ENCODE measurements around the gene ACER1. TPM values are rescaled to one million over a fixed set of nuclear protein-coding genes. Genes with fewer than 3 reads are reported as not detected.
"Not testable (repeated sequence)": the region's sequence is repeated elsewhere in the genome, so short reads cannot be mapped to it uniquely, and the experiment has no call there.

ACER1 gene
- total RNA-seq, 2 donors from 2014 or later = not detected

DNA sequence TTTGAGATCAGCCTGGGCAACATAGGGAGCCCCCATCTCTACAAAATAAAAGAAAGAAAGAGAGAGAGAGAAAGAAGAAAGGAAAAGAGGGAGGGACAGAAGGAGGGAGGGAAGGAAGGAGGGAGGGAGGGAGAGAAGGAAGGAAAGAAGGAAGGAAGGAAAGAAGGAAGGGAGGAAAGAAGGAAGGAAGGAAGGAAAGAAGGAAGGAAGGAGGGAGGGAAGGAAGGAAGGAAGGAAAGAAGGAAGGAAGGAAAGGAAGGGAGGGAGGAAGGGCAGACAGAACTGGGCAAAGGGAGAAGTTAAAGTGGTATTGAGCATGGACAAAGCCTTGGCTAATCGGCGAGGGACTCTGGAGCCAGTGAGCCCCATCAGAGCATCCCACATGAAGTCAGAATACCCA, 15.9 kb upstream of the ACER1 start:
- not testable (repeated sequence) for H3K36me3 Mint-ChIP-seq; H3K4me1 Mint-ChIP-seq (ENCODE audit: low read depth in 2 of 2); DNase-seq (ENCODE audit: low spot score); H3K27ac Mint-ChIP-seq; H3K27me3 Mint-ChIP-seq; ATAC-seq; H3K9me3 Mint-ChIP-seq; H3K4me3 Mint-ChIP-seq

DNA sequence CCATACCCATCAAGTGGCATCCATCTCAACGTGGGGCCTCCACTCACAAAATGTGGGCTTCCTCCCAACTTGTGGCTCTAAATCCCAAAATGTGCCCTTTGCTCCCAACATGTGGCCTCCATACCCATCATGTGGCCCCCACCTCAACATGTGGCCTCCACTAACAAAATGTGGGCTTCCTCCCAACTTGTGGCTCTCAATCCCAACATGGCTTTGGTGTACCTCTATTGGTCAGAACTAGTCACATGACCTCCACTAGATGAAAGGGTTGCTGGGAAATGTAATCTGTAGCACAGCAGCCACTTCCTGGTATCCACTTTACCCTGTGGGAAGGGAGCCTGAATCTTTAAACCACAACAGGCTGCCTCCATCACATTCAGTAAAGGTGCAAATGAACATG, 10.1 kb upstream of the ACER1 start:
- Mint-ChIP-seq H3K4me1 (ENCODE audit: low read depth in 2 of 2) (no peaks in the 10 kb centered on the region), H3K4me3 (no peak overlapping the region), H3K27me3 (no peaks in the 10 kb centered on the region), H3K27ac (no peak overlapping the region), H3K36me3 (no peaks in the 10 kb centered on the region), H3K9me3 (no peaks in the 10 kb centered on the region)
- DNase-seq (ENCODE audit: low spot score) = no peak
- no peak for ATAC-seq

DNA sequence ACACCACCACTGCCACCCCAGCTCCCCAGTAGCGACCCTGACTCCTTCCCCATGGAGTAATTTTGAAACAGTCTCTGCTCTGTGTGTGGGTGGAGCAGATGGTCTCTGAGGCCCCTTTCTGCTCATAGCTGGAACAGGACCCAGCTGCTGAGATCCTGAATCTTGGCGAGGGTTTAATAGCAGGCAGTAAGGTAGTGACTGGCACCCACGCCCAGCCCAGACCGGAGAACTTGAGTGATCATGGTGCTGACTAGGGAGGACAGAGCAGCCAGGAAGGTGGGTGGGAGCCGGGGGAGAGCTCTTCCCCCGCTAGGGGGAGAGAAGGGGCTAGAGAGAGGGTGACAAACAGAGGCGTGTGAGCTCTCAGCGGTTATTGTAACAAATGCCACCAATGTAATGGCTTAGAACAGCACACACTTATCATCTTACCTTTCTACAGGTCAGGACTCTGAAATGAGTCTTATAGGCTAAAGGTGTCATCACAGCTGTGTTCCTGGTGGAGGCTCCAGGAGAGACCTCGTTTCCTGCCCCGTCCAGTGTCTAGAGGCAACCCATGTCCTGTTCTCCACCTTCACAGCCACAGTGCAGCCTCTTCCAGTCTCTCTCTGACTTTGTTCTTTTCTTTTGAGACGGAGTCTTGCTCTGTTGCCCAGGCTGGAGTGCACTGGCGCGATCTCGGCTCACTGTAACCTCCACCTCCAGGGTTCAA, 7.2 kb upstream of the ACER1 start:
- Mint-ChIP-seq H3K27ac (no peak overlapping the region), H3K4me3 (no peak overlapping the region), H3K9me3 (no peaks in the 10 kb centered on the region), H3K27me3 (no peaks in the 10 kb centered on the region), H3K4me1 (ENCODE audit: low read depth in 2 of 2) (no peaks in the 10 kb centered on the region), H3K36me3 (no peaks in the 10 kb centered on the region)
- ATAC-seq = no peak
- DNase-seq (ENCODE audit: low spot score) = no peak

DNA sequence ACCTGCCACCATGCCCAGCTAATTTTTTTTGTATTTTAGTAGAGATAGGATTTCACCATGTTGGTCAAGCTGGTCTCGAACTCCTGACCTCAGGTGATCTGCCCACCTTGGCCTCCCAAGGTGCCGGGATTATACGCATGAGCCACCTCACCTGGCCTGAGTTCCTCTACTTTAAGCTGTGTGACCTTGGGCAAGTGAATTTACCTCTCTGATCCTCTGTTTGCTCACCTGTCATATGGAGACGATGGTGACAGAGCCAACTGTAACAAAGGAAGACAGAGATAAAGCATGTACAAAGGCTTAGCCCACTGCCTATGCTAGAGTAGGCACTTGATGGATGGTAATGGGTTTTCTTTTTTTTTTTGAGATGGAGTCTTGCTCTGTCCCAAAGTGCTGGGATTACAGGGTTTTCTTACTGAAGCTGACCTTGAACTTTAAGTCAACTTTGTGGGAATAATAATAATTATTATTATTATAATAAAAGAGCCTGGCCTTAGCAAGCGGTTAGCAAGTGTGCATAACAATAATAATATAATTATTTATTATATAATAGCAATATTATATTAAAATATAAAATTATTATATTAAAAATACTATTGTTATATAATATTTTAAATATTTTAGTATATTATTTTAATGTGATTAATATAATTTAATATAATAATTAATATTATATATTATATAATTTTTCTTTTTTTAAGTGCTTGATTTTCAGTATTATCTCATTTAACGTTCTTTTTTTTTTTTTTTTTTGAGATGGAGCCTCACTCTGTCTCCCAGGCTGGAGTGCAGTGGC, 1.3 kb upstream of the ACER1 start:
- Mint-ChIP-seq H3K4me1 (ENCODE audit: low read depth in 2 of 2) (no peaks in the 10 kb centered on the region), H3K27ac (no peak overlapping the region), H3K36me3 (no peaks in the 10 kb centered on the region), H3K4me3 (no peak overlapping the region), H3K9me3 (no peaks in the 10 kb centered on the region), H3K27me3 (no peaks in the 10 kb centered on the region)
- DNase-seq (ENCODE audit: low spot score) (no peak), ATAC-seq (no peak)

DNA sequence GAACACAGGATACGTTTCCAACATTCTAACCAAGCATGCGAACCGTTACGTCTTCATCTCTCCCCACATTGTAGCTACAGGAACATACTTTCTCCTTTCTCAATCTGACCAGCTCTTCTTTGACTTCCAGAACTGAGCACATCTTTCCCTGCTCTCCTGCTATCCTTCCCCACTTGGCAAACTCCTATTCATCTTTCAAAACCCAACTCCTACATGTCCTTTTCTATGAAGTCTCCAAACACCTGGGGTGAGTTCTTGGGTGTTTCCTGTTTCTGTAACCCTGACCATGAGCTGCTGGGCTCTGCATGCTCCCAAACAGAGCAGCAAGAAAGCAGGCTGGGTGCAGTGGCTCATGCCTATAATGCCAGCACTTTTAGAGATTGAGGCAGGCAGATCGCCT, 6.6 kb downstream of the ACER1 start:
- H3K9me3 Mint-ChIP-seq = no peaks in the 10 kb centered on the region

DNA sequence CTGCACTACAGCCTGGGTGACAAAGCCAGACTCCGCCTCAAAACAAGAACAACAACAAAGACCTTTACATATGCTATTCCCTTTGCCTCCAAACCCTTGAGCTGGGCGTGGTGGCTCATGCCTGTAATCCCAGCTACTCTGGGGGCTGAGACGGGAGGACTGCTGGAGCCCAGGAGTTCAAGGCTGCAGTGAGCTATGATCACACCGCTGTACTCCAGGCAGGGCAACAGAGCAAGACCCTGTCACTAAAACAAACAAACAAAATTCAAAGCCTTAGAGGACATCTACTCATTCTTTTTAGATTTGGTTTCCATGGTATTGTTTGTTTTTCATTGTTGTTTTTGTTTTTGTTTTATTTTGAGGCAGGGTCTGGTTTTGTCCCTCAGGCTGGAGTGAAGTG, 7.8 kb downstream of the ACER1 start:
- DNase-seq (ENCODE audit: low spot score) (no peak), ATAC-seq (no peak)
- H3K4me3 Mint-ChIP-seq = no peak overlapping the region
- H3K4me1 Mint-ChIP-seq (ENCODE audit: low read depth in 2 of 2) = no peaks in the 10 kb centered on the region
- H3K9me3 Mint-ChIP-seq = no peaks in the 10 kb centered on the region
- H3K27me3 Mint-ChIP-seq = peaks cover 7 to 10% of the 10 kb centered on the region in 2 donors
- no peaks in the 10 kb centered on the region for H3K36me3 Mint-ChIP-seq
- no peak overlapping the region for H3K27ac Mint-ChIP-seq

More for the DNA sequence above, 6.6 kb downstream of the ACER1 start:
- no peak overlapping the region for H3K4me3 Mint-ChIP-seq
- no peaks in the 10 kb centered on the region for H3K4me1 Mint-ChIP-seq (ENCODE audit: low read depth in 2 of 2)
- ATAC-seq = no peak
- no peak overlapping the region for H3K27ac Mint-ChIP-seq
- DNase-seq (ENCODE audit: low spot score) = no peak
- peaks cover 7 to 10% of the 10 kb centered on the region in 2 donors for H3K27me3 Mint-ChIP-seq
- no peaks in the 10 kb centered on the region for H3K36me3 Mint-ChIP-seq

DNA sequence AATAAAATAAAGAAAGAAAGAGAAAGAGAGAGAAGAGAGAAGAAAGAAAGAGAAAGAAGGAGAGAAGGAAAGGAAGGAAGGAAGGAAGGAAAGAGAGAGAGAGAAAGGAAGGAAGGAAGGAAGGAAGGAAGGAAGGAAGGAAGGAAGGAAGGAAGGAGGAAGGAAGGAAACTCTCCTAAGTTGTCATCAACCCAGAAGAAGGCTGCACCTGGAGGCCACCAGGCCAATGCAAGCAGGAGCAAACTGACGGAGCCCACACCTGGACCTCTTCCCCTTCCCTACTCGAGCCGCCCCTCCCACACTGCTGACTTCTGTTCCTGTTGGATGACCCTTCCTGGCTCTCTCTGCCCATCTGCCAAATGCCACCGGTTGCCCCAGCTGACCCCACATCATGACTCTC, 8.7 kb downstream of the ACER1 start:
- H3K4me3 Mint-ChIP-seq = no peak overlapping the region
- no peak overlapping the region for H3K27ac Mint-ChIP-seq
- no peaks in the 10 kb centered on the region for H3K36me3 Mint-ChIP-seq
- ATAC-seq (no peak), DNase-seq (ENCODE audit: low spot score) (no peak)
- no peaks in the 10 kb centered on the region for H3K9me3 Mint-ChIP-seq
- H3K27me3 Mint-ChIP-seq = peaks cover 7 to 10% of the 10 kb centered on the region in 2 donors
- no peaks in the 10 kb centered on the region for H3K4me1 Mint-ChIP-seq (ENCODE audit: low read depth in 2 of 2)

DNA sequence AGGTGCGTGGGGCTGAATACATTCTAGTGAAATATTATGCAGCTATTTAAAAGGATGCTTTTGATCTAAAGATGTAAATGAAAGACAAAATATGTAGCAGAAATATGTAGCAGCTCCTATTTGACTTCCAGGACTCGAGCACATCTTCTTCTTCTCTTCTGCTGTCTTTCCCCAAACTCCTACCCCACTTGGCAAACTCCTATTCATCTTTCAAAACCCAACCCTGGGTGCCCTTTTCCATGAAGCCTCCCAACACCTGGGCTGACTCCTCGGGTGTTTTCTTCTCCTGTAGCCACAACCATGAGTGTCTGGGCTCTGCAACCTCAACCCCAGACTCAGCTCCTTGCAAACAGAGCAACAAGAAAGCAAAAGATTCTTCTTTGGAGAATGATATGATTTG, 11.1 kb downstream of the ACER1 start:
- no peak for ATAC-seq
- no peak for DNase-seq (ENCODE audit: low spot score)
- Mint-ChIP-seq H3K9me3 (no peaks in the 10 kb centered on the region), H3K36me3 (no peaks in the 10 kb centered on the region), H3K4me1 (ENCODE audit: low read depth in 2 of 2) (no peaks in the 10 kb centered on the region), H3K4me3 (no peak overlapping the region), H3K27ac (no peak overlapping the region), H3K27me3 (peaks cover 7 to 17% of the 10 kb centered on the region in 2 donors)

DNA sequence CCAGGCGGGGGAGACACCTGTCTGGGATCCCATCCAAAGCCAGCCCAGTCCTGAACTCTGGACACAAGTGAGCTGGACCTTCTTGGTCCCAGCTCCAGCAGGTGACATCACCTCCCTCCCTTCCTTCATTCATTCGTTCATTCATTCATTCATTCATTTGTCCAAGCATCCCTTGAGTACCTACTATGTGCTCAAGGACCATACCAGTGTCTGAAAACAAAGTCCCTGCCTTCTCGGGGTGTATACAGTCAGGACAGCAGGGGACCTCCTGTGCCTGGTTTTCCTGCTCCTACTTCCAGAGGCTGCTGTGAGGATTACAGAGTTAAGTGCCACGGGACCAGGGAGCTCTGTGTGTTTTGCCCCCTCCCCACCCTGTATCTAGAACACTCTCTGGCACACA, 14.0 kb downstream of the ACER1 start:
- Mint-ChIP-seq H3K4me3 (no peak overlapping the region), H3K9me3 (no peaks in the 10 kb centered on the region), H3K4me1 (ENCODE audit: low read depth in 2 of 2) (no peaks in the 10 kb centered on the region), H3K27ac (no peak overlapping the region), H3K36me3 (no peaks in the 10 kb centered on the region), H3K27me3 (peaks cover 0 to 12% of the 10 kb centered on the region in 2 donors)
- no peak for ATAC-seq
- no peak for DNase-seq (ENCODE audit: low spot score)

DNA sequence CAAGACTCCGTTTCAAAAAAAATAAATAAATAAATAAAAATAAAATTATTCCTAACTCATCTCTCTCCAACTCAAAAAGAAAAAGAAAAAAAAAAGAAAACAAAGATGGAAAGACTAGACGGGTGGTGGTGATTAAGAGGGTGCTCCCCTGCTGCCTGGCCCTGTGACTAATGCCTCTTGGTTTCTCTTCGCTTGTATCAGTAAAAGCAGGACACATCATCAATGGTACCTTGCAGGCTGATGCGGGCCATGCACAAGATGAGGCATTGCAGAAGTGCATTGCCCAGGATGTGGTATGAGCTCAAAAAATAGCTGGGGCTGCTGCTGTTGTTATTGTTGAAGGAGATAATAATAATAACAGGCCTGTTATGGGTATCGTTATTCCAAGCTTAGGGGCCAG, 14.6 kb downstream of the ACER1 start:
- H3K4me3 Mint-ChIP-seq = no peak overlapping the region
- no peaks in the 10 kb centered on the region for H3K36me3 Mint-ChIP-seq
- no peak overlapping the region for H3K27ac Mint-ChIP-seq
- DNase-seq (ENCODE audit: low spot score) = no peak
- H3K9me3 Mint-ChIP-seq = no peaks in the 10 kb centered on the region
- H3K4me1 Mint-ChIP-seq (ENCODE audit: low read depth in 2 of 2) = no peaks in the 10 kb centered on the region
- peaks cover 0 to 12% of the 10 kb centered on the region in 2 donors for H3K27me3 Mint-ChIP-seq
- ATAC-seq = peak in 1 of 2 donors; percentile 31

DNA sequence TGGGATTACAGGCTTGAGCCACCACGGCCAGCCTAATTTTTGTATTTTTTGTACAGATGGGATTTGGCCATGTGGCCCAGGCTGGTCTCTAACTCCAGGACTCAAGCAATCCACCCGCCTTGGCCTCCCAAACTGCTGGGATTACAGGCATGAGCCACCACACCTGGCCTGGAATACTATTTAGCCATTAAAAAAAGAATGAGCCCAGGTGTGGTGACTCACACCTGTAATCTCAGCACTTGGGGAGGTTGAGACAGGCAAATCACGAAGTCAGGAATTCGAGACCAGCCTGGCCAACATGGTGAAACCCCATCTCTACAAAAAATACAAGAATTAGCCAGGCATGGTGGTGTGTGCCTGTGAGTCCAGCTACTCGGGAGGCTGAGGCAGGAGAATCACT, 17.8 kb downstream of the ACER1 start:
- H3K27ac Mint-ChIP-seq; H3K4me1 Mint-ChIP-seq (ENCODE audit: low read depth in 2 of 2); ATAC-seq; H3K36me3 Mint-ChIP-seq; H3K4me3 Mint-ChIP-seq; H3K9me3 Mint-ChIP-seq: not testable (repeated sequence)
- H3K27me3 Mint-ChIP-seq = peaks cover 7 to 15% of the 10 kb centered on the region in 2 donors
- peak; percentile 44 for DNase-seq (ENCODE audit: low spot score)

DNA sequence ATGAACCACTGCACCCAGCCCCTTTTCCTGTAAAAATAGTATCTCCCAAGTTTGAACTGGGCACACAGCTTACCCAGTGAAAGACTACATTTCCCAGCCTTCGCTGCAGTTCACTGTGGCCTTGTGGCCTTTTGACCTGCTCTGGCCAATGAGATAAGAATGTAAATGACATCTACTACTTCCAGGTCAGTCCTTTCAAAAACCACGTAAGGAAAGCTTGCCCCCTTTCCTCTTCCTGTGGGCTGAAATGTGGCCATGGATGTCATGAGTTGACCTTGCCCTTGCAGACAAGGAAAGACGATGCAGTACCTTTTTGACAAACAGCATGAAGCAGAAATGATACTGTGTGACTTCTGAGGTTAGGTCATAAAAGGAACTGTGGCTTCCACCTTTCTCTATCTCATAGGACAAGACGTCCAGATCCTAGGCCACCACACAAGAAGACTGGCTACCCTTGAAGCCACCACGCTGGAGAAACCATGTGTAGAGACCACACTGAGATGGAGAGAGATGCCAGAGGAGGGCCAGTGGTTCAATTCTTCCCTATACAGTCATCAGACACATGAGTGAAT, 19.9 kb downstream of the ACER1 start:
- Mint-ChIP-seq H3K4me1 (ENCODE audit: low read depth in 2 of 2) (no peaks in the 10 kb centered on the region), H3K9me3 (no peaks in the 10 kb centered on the region), H3K4me3 (no peak overlapping the region), H3K27ac (no peak overlapping the region), H3K27me3 (peaks cover 7 to 12% of the 10 kb centered on the region in 2 donors), H3K36me3 (no peaks in the 10 kb centered on the region)
- ATAC-seq (no peak), DNase-seq (ENCODE audit: low spot score) (peak; percentile 26)

DNA sequence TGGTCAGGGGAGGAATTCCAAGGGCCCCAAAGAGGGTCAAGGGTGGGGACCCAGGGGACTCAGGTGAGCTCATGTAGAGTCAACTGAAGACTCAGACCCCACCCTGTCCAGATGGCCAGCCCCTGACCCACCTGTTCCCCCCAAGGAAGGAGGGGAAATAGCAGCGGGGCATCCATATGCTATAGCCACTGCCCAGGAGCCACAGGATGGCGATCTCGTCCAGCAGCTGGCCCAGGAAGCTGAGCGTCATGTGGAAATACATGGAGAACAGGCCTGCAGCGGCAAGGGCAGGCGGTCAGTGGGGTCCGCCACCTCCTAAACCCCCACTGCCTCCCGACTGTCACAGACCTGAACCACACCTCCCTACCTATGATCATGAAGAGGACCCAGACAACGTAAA, 21.4 kb downstream of the ACER1 start:
- Mint-ChIP-seq H3K27me3 (peaks cover 7 to 9% of the 10 kb centered on the region in 2 donors), H3K4me1 (ENCODE audit: low read depth in 2 of 2) (no peaks in the 10 kb centered on the region), H3K9me3 (no peaks in the 10 kb centered on the region), H3K36me3 (no peaks in the 10 kb centered on the region), H3K4me3 (no peak overlapping the region), H3K27ac (no peak overlapping the region)
- DNase-seq (ENCODE audit: low spot score) (peak; percentile 5), ATAC-seq (no peak)

DNA sequence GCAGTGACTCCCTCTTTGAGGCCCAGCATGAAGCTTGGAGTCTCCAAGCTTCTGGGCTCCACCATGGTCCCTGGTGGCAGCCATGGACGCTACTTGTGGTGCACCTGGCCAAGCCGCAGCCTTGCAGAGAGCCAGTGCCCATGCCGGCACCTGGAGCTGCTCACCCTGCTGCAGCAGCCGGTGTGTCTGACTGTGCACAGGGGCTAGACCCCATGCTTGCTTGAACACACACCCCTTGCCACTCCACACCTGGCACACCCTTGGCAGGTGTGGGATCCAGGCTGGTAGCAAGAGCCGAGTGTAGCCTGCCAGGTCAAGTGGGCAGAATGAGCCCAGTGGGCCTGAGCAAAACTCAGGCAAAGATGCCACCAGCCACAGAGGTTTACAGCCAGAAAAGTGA, 35.0 kb downstream of the ACER1 start:
- Mint-ChIP-seq H3K27ac (no peak overlapping the region), H3K27me3 (peaks cover 5 to 7% of the 10 kb centered on the region in 2 donors), H3K36me3 (peaks cover 6% of the 10 kb centered on the region), H3K4me1 (ENCODE audit: low read depth in 2 of 2) (no peaks in the 10 kb centered on the region), H3K4me3 (no peak overlapping the region), H3K9me3 (no peaks in the 10 kb centered on the region)
- DNase-seq (ENCODE audit: low spot score) (no peak), ATAC-seq (no peak)

Data from natural killer cell treated with Interleukin-12 subunit alpha and Interleukin-12 subunit beta and Interleukin-15 and Interleukin-18, amount 100 ng/mL, for 72 hours (primary cell).